PC-9 (cell line): ENCODE results near the gene LRP1-AS. TPM values are rescaled to one million over a fixed set of nuclear protein-coding genes. Genes with fewer than 3 reads are reported as not detected.

ENCODE experiments used
- BruUV-seq: library from RNA; stranded (reverse); fragments of 400-500 nt; replicated peaks from 2 replicates; lab custom pipeline; 2021; lab: Mats Ljungman, UMichigan
- CTCF ChIA-PET: fragments of 300-600 bp; sonication (Branson Sonifier 250); formaldehyde crosslinking; loops from one replicate; lab custom pipeline; 2022; ENCODE audit warnings: antibody characterized with exemption; lab: Charles Lee
- POLR2A ChIA-PET: fragments of 300-600 bp; sonication (Branson Sonifier 250); formaldehyde crosslinking; loops from one replicate; lab custom pipeline; 2022; ENCODE audit warnings: antibody characterized with exemption; ENCODE audit not compliant: unreplicated experiment; lab: Charles Lee
- DNase-seq, 2 experiments: peaks; one replicate each; pipeline versions ENCODE4 v3.0.0 to v3.0.0-alpha.2; 2015 to 2022; ENCODE audit warnings: mixed read lengths in 1 of 2
- H2AFZ ChIP-seq: fragments of 200-600 bp; sonication (generic); 2 replicates; pipeline ENCODE4 v1.8.1; 2017; ENCODE audit warnings: antibody characterized with exemption
- H3F3A ChIP-seq: fragments of 200-600 bp; sonication (generic); 2 replicates; pipeline ENCODE4 v1.8.1; 2017; ENCODE audit warnings: antibody characterized with exemption, mild to moderate bottlenecking, low read depth; ENCODE audit not compliant: insufficient read depth
- H3K27ac ChIP-seq: fragments of 200-600 bp; sonication (generic); 2 replicates; pipeline ENCODE4 v1.6.1; 2016; ENCODE audit warnings: mixed run types
- H3K27me3 ChIP-seq: fragments of 200-600 bp; sonication (generic); 2 replicates; pipeline ENCODE4 v1.6.1; 2016; ENCODE audit warnings: low read depth, mixed run types; ENCODE audit not compliant: insufficient read depth
- H3K36me3 ChIP-seq: fragments of 200-600 bp; sonication (generic); 2 replicates; pipeline ENCODE4 v1.6.1; 2016; ENCODE audit warnings: low read depth, mixed run types
- H3K4me1 ChIP-seq: fragments of 200-600 bp; sonication (generic); replicated peaks from 2 replicates; pipeline ENCODE4 v1.6.1; 2016; ENCODE audit warnings: mixed run types; ENCODE audit not compliant: insufficient read depth
- H3K4me2 ChIP-seq: fragments of 200-600 bp; sonication (generic); 2 replicates; pipeline ENCODE4 v1.6.1; 2017; ENCODE audit warnings: mixed run types
- H3K4me3 ChIP-seq: fragments of 200-600 bp; sonication (generic); 2 replicates; pipeline ENCODE4 v1.6.1; 2016; ENCODE audit warnings: mixed run types
- H3K79me2 ChIP-seq: fragments of 200-600 bp; sonication (generic); 2 replicates; pipeline ENCODE4 v1.6.1; 2017; ENCODE audit warnings: low read depth, mixed run types
- H3K9me2 ChIP-seq: fragments of 200-600 bp; sonication (generic); 2 replicates; pipeline ENCODE4 v1.8.1; 2017; ENCODE audit warnings: mild to moderate bottlenecking; ENCODE audit not compliant: insufficient read depth
- H3K9me3 ChIP-seq: fragments of 200-600 bp; sonication (generic); 2 replicates; pipeline ENCODE4 v1.8.1; 2016; ENCODE audit warnings: low read depth; ENCODE audit not compliant: insufficient read depth
- H4K20me1 ChIP-seq: fragments of 200-600 bp; sonication (generic); 2 replicates; pipeline ENCODE4 v1.8.1; 2017; ENCODE audit not compliant: insufficient read depth
- CTCF ChIP-seq: fragments of 200-600 bp; sonication (generic); conservative IDR thresholded peaks from 2 replicates; pipeline ENCODE4 v1.6.1; 2017; ENCODE audit warnings: mixed run types, antibody characterized with exemption, mild to moderate bottlenecking, moderate library complexity
- EZH2 ChIP-seq: fragments of 200-600 bp; sonication (generic); IDR thresholded peaks from 2 replicates; pipeline ENCODE4 v1.8.0; 2017; ENCODE audit warnings: antibody characterized with exemption, low read depth
- intact Hi-C: fragments of 100-400 bp; cut with micrococcal nuclease; formaldehyde crosslinking; loops from one replicate; pipeline ENCODE4 v1.10.0; 2022; ENCODE audit not compliant: unreplicated experiment
- total RNA-seq: library from RNA; stranded (reverse); gene quantifications from 2 replicates; pipeline ENCODE4 v1.2.3, GENCODE V29; 2021

LRP1-AS gene
- total RNA-seq, 1 experiment from 2014 or later, result not detected

GRCh38 chr12:57166971-57167371 is 19.6 kb upstream of the LRP1-AS start:
- ChIA-PET CTCF (no interaction called here), POLR2A (no interaction called here)
- no peaks in the 10 kb centered on the region for H4K20me1 ChIP-seq

GRCh38 chr12:57165741-57166140 is 18.3 kb upstream of the LRP1-AS start:
- Histone ChIP-seq H3K4me2 (peak overlapping the region; percentile 48), H2AFZ (no peak overlapping the region), H3K4me1 (peaks cover 31% of the 10 kb centered on the region), H3K27ac (peak overlapping the region; percentile 78), H3K4me3 (no peak overlapping the region), H3K9me3 (no peaks in the 10 kb centered on the region), H3K79me2 (no peaks in the 10 kb centered on the region), H3F3A (peaks cover 26% of the 10 kb centered on the region), H4K20me1 (no peaks in the 10 kb centered on the region), H3K9me2 (no peaks in the 10 kb centered on the region), H3K36me3 (no peaks in the 10 kb centered on the region), H3K27me3 (no peaks in the 10 kb centered on the region)
- no TSS peak for BruUV-seq
- POLR2A ChIA-PET, result no interaction called here
- DNase-seq, result peak; percentile 78 to 82
- CTCF ChIA-PET, result interaction anchor here (0.5 to 0.8 kb wide), 3 partner anchors 41 to 644 kb away, joined by 3 to 8 read pairs (median 7); partner anchors contain the start of gene RBMS2
- no peak for TF ChIP-seq CTCF
- no peak for TF ChIP-seq EZH2
- intact Hi-C loops, result no loop called here

More at GRCh38 chr12:57166971-57167371, 19.6 kb upstream of the LRP1-AS start:
- no peaks in the 10 kb centered on the region for H3K36me3 ChIP-seq
- H3K4me2 ChIP-seq, result peak overlapping the region; percentile 60
- TF ChIP-seq CTCF, result no peak
- TF ChIP-seq EZH2, result no peak
- intact Hi-C loops, result no loop called here
- H3K4me3 ChIP-seq, result no peak overlapping the region
- H3F3A ChIP-seq, result peaks cover 26% of the 10 kb centered on the region
- no TSS peak for BruUV-seq
- H3K27me3 ChIP-seq, result no peaks in the 10 kb centered on the region
- no peaks in the 10 kb centered on the region for H3K79me2 ChIP-seq
- DNase-seq, result peak; percentile 73 to 79
- no peaks in the 10 kb centered on the region for H3K9me3 ChIP-seq
- H3K4me1 ChIP-seq, result peaks cover 31% of the 10 kb centered on the region
- peak overlapping the region; percentile 78 for H3K27ac ChIP-seq
- H3K9me2 ChIP-seq, result no peaks in the 10 kb centered on the region
- H2AFZ ChIP-seq, result no peak overlapping the region

- Histone ChIP-seq H2AFZ (no peak overlapping the region), H3K79me2 (no peaks in the 10 kb centered on the region), H3K4me3 (no peak overlapping the region), H3K27me3 (no peaks in the 10 kb centered on the region), H3K36me3 (no peaks in the 10 kb centered on the region), H3F3A (peaks cover 26% of the 10 kb centered on the region), H3K4me1 (peaks cover 31% of the 10 kb centered on the region), H3K9me2 (no peaks in the 10 kb centered on the region), H3K9me3 (no peaks in the 10 kb centered on the region), H3K27ac (no peak overlapping the region), H3K4me2 (0 out of 2 replicates have a peak overlapping the region, but pooled peaks have one; percentile 48), H4K20me1 (no peaks in the 10 kb centered on the region)
- DNase-seq, result no peak
- BruUV-seq, result TSS peak; percentile 66
- CTCF ChIA-PET, result interaction anchor here (0.5 kb wide), 1 partner anchor 644 kb away, joined by 8 read pairs; the partner anchor contains the start of gene RBMS2
- POLR2A ChIA-PET, result no interaction called here
- intact Hi-C loops, result no loop called here
- no peak for TF ChIP-seq EZH2
- no peak for TF ChIP-seq CTCF
Measured at GRCh38 chr12:57164966-57165625, 17.7 kb upstream of the LRP1-AS start.
